ENCODE measurements around the gene NOTCH3.

DNA sequence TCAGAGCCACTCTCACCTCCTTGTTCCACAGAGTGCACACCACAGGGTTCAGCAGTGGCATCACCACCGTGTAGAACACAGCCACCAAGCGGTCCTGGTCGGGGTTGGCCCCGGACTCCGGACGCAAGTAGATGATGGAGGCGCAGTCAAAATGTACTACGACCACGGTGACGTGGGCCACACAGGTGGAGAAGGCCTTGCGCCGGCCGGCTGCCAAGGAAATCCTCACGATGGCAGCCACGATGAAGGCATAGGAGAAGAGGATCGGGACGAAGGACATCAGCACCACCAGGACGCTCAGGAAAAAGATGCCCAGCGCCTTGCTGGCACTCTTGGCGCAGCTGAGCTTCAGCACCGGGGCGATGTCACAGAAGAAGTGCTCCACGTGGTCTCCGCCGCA is 59.7 kb downstream of the NOTCH3 start:
- no peak for TF ChIP-seq CTCF (IDR thresholded peaks at IDR 0.05 in 4 of 5, conservative IDR thresholded peaks at IDR 0.05 in 1 of 5)
- no peak for TF ChIP-seq POLR2A (IDR thresholded peaks at IDR 0.05)

All from gastrocnemius medialis (tissue), 4 donors.